H1 (cell line): ENCODE data around the gene PANX2.

Source experiments
- CEBPB ChIP-seq: IDR thresholded peaks from 2 replicates; pipeline ENCODE4 v1.6.1; 2012; ENCODE audit warnings: low read depth, low read length
- CHD7 ChIP-seq: fragments of 300-600 bp; sonication (generic); IDR thresholded peaks from 2 replicates; pipeline ENCODE4 v1.7.1; 2012; ENCODE audit warnings: low read length, moderate library complexity, mild to moderate bottlenecking, inconsistent platforms; ENCODE audit not compliant: insufficient replicate concordance
- CREB1 ChIP-seq: IDR thresholded peaks from 2 replicates; pipeline ENCODE4 v1.6.1; 2012; ENCODE audit warnings: inconsistent platforms
- CTCF ChIP-seq, 3 experiments: IDR thresholded peaks; 1 replicate in 2 of 3; 2 replicates in 1 of 3; pipeline versions ENCODE4 v1.5.1 to v1.6.1; 2011; ENCODE audit warnings: low read length in 3 of 3, mild to moderate bottlenecking in 3 of 3, inconsistent platforms in 2 of 3, low read depth in 1 of 3, moderate library complexity in 1 of 3; ENCODE audit not compliant: insufficient read depth in 1 of 3; ENCODE audit errors: control extremely low read depth in 1 of 3
- JUND ChIP-seq: IDR thresholded peaks from 2 replicates; pipeline ENCODE4 v1.6.1; 2011; ENCODE audit warnings: mild to moderate bottlenecking, improper control_type of control experiment, low read length
- KDM4A ChIP-seq: IDR thresholded peaks from one replicate; pipeline ENCODE4 v1.7.1; 2012; ENCODE audit warnings: low read depth, mild to moderate bottlenecking, moderate library complexity, low read length, inconsistent platforms; ENCODE audit not compliant: severe bottlenecking
- MAX ChIP-seq: IDR thresholded peaks from 2 replicates; pipeline ENCODE4 v1.6.1; 2012; ENCODE audit warnings: inconsistent platforms
- POLR2AphosphoS5 ChIP-seq: IDR thresholded peaks from 2 replicates; pipeline ENCODE4 v1.6.1; 2011; ENCODE audit warnings: low read depth, low read length
- RBBP5 ChIP-seq: IDR thresholded peaks from 2 replicates; pipeline ENCODE4 v1.7.1; 2012; ENCODE audit warnings: low read depth, mild to moderate bottlenecking, inconsistent platforms, low read length, moderate library complexity, borderline replicate concordance

GRCh38 chr22:50177537-50178470 lies 7.3 kb downstream of the PANX2 start:
- TF ChIP-seq CTCF (IDR thresholded peaks at IDR 0.05; ENCODE audit: control extremely low read depth in 1 of 3, insufficient read depth in 1 of 3, low read depth in 1 of 3, low read length in 3 of 3) (no peak), CHD7 (no peak), POLR2AphosphoS5 (no peak), CEBPB (no peak), CREB1 (no peak), JUND (no peak), KDM4A (no peak), RBBP5 (no peak), MAX (no peak)
